LoVo (cell line): ENCODE data around the gene NCAM1.

Source experiments
- DNase-seq: peaks from one replicate; pipeline ENCODE4 v3.0.0-alpha.2; 2016; ENCODE audit warnings: low spot score

Gene NCAM1

DNA sequence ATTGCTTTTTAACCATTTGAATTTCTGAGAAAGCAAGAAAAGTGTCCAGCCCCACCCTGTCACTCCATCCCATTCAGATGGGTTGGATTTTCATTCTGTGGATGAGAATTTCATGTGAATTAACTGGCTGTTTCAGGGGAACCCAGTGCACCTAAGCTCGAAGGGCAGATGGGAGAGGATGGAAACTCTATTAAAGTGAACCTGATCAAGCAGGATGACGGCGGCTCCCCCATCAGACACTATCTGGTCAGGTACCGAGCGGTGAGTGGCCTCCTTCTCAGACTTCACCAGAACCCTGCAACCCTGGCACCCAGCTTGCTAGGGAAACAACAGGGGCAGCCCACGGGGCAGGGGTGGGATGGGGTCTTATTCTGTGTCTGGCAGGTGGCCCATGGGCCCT, 294.5 kb downstream of the NCAM1 start:
- DNase-seq = no peak

GRCh38 chr11:113256431-113257202, 295.4 kb downstream of the NCAM1 start:
- no peak for DNase-seq

DNA sequence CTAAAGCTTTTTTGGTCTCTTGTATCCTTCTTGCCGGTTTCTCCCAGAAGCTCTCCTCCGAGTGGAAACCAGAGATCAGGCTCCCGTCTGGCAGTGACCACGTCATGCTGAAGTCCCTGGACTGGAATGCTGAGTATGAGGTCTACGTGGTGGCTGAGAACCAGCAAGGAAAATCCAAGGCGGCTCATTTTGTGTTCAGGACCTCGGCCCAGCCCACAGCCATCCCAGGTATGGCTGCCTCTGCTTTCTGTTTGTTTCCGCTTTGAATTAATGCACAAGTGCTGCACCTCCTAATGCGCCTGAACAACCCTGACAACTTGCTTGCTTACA, 298.8 kb downstream of the NCAM1 start:
- no peak for DNase-seq

GRCh38 chr11:113260541-113260940, 299.3 kb downstream of the NCAM1 start:
- no peak for DNase-seq

DNA sequence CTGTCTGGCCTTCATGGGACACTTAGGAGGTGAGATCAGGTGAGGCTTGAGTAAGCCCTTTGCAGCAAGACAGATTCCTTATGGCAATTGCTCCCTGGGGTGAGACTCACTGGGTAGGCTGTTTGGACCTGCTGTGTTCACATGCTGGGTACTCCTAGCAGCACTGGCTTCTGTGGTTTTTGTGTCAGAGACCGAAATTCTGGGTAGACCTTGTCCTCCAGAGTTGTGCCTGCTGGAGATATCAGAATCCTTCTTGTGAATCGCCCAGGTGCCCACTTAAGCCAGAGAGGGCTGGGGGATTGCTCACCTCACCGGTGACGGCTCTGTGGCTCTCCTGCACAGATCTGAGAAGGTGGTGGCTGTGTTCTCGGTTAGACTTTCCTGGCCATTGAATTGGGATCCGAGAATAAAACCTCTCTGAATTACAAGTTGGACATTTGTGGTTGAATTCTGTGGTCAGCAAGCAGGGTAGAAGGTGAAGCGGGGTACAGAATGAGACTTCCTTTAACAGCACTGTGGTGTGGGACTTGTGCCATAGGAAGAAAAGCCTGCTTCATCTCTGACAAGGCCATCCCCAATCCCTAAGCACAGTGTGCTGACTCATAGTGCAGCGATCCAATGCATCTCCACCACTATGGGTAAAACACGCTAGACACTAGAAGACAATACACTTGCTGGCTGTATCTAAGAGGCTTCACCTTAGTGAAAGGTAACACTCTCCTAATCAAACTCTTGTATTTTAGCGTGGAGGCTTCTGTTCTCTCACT, 300.7 kb downstream of the NCAM1 start:
- no peak for DNase-seq

- DNase-seq = no peak
Measured at GRCh38 chr11:113262594-113262993, 301.4 kb downstream of the NCAM1 start.

GRCh38 chr11:113263458-113264259, 302.4 kb downstream of the NCAM1 start:
- DNase-seq = no peak

- DNase-seq = no peak
Measured at GRCh38 chr11:113265362-113265761, 304.1 kb downstream of the NCAM1 start.

DNA sequence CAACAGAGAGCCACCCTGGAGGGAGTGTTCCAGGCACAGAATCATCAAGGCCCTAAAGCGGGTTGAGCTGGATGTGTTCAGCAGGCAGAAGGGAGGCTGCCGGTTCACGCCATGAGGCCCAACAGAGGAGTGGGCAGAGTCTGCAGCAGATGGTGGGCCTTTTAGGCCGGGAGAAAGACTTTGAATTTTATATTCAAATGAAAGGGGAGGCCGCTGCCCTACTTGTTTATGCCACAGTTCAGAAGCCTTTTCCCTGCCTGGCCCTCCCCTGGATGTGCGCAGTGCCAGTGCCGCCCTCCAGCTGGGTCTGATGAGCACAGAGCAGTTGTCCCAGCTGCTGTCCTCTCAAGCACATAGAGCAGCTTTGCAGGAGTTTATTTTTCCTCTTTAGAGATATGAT, 306.3 kb downstream of the NCAM1 start:
- no peak for DNase-seq

GRCh38 chr11:113269096-113269495, 307.9 kb downstream of the NCAM1 start:
- DNase-seq = no peak

- DNase-seq = no peak
Measured at GRCh38 chr11:113269636-113270035, 308.4 kb downstream of the NCAM1 start.

GRCh38 chr11:113270080-113270479, 308.9 kb downstream of the NCAM1 start:
- no peak for DNase-seq

- DNase-seq = no peak
Measured at GRCh38 chr11:113271551-113272245, 310.5 kb downstream of the NCAM1 start.

DNA sequence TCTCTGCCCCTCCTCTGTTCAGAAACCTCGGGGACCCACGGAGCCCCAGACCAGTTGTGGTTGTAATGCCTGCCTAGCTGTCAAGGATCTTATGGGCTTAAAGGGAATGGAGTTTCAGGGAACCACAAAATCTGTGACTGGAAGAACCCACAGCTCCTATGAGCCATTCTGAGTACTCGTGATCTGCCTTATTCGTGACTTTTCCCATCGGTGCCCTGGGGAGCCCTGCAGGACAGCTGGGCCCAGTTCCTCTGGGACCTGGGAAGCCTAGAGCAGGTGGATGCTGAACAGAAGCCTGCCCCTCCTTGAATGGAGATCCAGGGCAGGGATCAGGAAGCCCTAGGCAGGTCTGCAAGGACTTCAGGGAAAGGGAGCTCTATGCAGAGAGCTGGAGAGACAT, 311.1 kb downstream of the NCAM1 start:
- no peak for DNase-seq

DNA sequence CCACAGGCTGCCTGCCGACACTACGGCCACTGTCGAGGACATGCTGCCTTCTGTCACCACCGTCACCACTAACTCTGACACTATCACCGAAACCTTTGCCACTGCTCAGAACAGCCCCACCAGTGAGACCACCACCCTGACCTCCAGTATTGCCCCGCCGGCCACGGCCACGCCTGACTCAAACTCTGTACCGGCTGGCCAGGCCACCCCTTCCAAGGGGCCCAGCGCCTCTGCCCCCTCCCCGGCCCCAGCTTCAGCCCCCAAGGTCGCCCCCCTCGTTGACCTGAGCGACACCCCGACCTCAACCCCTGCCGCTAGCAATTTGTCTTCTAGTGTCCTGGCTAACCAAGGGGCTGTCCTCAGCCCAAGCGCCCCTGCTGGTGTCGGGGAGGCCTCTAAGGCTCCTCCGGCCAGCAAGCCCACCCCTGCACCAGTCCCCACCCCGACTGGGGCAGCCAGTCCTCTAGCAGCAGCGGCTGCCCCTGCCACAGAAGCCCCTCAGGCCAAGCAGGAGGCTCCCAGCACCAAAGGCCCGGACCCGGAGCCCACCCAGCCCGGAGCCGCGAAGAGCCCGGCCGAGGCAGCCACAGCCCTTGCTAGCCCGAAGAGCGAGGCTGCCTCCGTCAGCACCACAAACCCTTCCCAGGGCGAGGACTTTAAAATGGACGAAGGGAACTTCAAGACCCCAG, 311.9 kb downstream of the NCAM1 start:
- no peak for DNase-seq

DNA sequence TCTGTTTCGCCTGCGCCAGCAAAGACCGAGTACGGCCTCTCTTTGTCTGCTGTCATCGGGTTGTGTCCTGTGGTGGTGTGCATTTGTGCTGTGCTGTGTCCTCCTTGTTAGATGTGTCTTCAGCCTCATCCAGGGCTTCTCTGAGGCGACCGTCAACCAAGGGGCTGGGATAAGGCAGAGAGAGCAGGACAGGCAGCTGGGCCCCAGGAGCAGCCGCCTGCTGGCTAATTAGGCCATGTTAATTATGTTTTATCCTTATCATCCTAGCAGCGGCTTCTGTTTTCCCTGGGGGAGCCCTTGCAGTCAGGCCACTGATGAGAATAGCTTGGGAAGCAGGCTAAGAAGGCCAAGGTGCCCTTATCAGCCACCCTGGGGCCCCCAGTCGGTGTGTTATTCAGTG, 312.5 kb downstream of the NCAM1 start:
- DNase-seq = no peak

DNA sequence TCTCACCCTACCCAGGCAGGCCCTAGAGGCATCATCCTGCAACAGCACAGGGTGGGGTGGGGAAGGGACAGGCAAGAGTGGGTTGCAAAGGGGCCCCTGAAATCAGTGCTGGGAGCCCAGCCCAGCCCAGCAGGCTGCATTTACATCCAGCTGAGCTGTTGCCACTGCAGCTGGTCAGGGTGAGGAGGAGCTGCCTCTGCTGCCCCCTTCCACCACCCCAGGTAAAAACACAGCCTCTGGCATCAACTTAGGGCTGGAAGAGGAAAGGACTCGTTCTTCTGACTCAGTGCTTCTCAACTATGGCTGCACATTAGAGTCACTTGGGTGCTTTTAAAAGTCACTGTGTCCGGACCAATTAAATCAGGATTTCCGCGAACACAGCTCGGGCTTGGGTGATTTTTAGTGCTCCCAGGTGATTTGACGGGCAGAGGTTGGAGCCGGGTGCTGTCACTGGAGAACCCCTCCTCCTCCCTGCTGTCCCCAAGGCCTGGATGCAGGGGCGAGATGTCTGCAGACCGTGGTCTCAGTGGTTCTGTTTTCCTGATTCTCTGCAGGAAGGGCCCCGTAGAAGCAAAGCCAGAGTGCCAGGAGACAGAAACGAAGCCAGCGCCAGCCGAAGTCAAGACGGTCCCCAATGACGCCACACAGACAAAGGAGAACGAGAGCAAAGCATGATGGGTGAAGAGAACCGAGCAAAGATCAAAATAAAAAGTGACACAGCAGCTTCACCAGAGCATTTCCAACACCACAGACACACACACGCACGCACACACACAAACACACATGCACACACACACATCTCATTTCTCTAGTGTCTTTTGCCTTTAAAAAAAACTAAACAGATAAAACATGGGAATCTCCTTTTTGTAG, 313.7 kb downstream of the NCAM1 start:
- DNase-seq = no peak

- DNase-seq = no peak
Measured at GRCh38 chr11:113275602-113276001, 314.4 kb downstream of the NCAM1 start.

DNA sequence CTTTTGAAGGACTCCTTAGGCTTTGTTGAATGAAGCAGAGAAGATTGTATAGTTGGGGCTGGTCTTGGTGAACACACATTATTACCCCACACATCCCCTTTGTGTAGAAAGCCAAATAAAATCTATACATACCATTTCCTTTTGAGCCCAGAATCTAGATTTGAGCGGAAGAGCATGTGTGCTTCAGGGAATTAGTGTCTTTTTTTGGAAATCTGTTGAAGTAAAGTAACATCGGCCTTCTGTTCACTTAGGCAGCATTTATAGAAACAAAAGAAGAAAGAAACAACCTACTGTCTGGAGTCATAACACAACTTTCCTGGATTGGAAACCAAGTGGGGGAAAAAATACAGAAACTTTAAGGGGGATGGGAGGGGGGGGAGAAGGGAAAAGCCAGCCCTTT, 315.2 kb downstream of the NCAM1 start:
- DNase-seq = no peak

DNA sequence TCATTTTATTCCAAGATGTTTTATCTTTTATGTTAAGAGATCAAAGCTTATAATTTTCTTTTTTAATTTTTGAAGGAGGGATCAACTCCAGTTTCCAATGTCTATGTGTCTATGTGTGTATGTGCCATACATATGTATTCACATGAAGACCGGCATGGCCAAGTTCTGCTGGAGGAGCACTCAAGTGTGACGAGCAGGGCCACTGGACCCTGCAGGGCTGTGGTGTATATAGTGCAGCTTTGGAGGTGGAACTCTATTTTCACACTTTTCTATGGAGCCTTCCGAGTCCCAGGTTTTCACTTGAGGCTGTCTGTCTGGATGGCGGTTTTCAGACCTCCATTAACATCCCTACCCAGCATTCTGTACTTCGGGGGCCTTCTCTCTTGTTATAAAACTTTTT, 316.7 kb downstream of the NCAM1 start:
- DNase-seq = no peak

DNA sequence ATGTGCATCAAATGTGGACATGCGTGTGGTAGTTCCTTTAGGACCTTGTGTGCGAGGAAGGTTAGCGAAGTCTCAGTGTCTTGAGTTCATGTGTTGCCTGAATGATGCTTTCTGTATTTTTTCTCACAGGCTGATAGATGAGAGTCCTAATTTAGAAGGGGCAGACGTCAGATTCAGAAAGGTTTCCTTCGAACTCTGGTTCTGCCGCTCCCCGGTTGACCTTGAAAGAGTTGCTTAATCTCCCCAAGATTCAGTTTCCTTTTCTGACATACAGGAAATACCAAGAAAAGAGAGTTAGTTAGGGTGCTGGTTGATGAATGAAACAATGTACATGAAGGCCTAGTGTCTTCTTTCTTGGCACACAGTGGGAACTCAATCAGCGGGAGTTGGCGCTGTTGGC, 317.3 kb downstream of the NCAM1 start:
- DNase-seq = no peak
